Type B pancreatic cell (in vitro differentiated cells): ENCODE data around the gene ELK3. TPM values are rescaled to one million over a fixed set of nuclear protein-coding genes. Genes with fewer than 3 reads are reported as not detected.

Source experiments
- DNase-seq: peaks from one replicate; pipeline ENCODE4 v3.0.0; 2021; ENCODE audit warnings: mixed read lengths; ENCODE audit not compliant: unreplicated experiment; ENCODE audit errors: extremely low spot score
- H3K27ac Mint-ChIP-seq: 2 replicates; pipeline ENCODE4 v1.8.0; 2021; ENCODE audit warnings: mild to moderate bottlenecking, mixed read lengths
- H3K27me3 Mint-ChIP-seq: 2 replicates; pipeline ENCODE4 v1.8.0; 2021; ENCODE audit warnings: mixed read lengths
- H3K36me3 Mint-ChIP-seq: 2 replicates; pipeline ENCODE4 v1.8.0; 2021; ENCODE audit warnings: mixed read lengths
- H3K4me1 Mint-ChIP-seq: one replicate; pipeline ENCODE4 v1.8.0; 2021; ENCODE audit warnings: mixed read lengths; ENCODE audit not compliant: unreplicated experiment
- H3K4me3 Mint-ChIP-seq: 2 replicates; pipeline ENCODE4 v1.8.0; 2021; ENCODE audit warnings: mild to moderate bottlenecking, mixed read lengths
- H3K9me3 Mint-ChIP-seq: 2 replicates; pipeline ENCODE4 v1.8.0; 2021; ENCODE audit warnings: mixed read lengths
- CTCF ChIP-seq: fragments of 200-600 bp; sonication (generic); conservative IDR thresholded peaks from 2 replicates; pipeline ENCODE4 v1.5.0; 2021; ENCODE audit warnings: antibody characterized with exemption, mild to moderate bottlenecking
- total RNA-seq: library from RNA; stranded (reverse); gene quantifications from 2 replicates; pipeline ENCODE4 v1.2.1, GENCODE V29; 2021; ENCODE audit warnings: low replicate concordance

Gene ELK3
- total RNA-seq, 1 donor from 2014 or later, result 17.6 TPM

- H3K27me3 Mint-ChIP-seq, result peaks cover 8% of the 10 kb centered on the region
- no peaks in the 10 kb centered on the region for H3K9me3 Mint-ChIP-seq
- no peak overlapping the region for H3K4me3 Mint-ChIP-seq
- no peak for DNase-seq
- H3K4me1 Mint-ChIP-seq, result no peaks in the 10 kb centered on the region
- H3K36me3 Mint-ChIP-seq, result no peaks in the 10 kb centered on the region
- no peak overlapping the region for H3K27ac Mint-ChIP-seq
- no peak for TF ChIP-seq CTCF
Measured at GRCh38 chr12:96176575-96176974, 17.6 kb upstream of the ELK3 start.

DNA sequence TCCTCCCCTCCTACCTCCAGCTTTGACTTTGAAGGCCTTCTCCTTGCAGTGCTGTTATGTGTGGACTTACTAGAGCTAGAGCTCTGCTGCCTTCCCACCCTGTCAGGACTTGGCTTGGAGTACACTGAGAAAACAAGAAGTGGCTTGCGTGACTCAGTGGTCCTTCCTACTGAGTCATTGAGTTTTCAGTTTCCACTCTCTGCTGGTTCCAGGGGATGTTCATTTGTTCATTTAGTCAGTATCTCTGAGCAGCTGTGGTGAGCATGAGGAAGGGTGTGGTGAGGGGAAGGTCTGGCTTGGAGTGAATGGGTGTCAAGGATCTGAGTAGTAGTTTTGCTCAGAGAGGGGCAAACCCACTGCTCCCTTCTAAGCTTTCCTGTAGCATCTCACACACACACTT is 17.2 kb upstream of the ELK3 start:
- no peaks in the 10 kb centered on the region for H3K36me3 Mint-ChIP-seq
- H3K4me1 Mint-ChIP-seq, result no peaks in the 10 kb centered on the region
- no peak for DNase-seq
- no peak overlapping the region for H3K27ac Mint-ChIP-seq
- no peak overlapping the region for H3K4me3 Mint-ChIP-seq
- no peaks in the 10 kb centered on the region for H3K9me3 Mint-ChIP-seq
- H3K27me3 Mint-ChIP-seq, result peaks cover 8% of the 10 kb centered on the region
- no peak for TF ChIP-seq CTCF

DNA sequence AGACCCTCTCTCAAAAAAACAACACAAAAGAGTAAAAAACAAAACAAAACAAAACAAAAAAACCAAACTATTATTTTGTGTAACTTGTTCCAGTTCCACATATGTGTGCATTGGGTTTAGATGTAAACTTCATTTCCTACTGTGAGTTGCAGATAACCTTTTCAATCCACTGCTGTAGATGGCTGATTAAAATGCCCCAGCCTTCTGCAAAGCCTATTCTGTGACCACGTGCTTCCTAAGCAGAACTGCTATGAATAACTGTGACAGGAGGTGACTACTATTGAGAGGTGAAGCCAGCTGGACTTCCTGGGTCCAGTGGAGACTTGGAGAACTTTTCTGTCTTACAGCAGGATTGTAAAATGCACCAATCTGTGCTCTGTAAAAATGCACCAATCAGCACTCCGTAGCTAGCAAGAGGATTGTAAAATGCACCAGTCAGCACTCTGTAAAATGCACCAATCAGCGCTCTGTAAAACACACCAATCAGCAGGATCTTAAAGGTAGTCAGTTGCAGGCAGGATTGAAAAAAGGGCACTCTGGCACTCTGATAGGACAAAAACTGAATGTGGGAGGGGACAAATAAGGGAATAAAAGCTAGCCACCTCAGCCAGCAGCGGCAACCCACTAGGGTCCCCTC is 10.3 kb upstream of the ELK3 start:
- peaks cover 4% of the 10 kb centered on the region for H3K4me1 Mint-ChIP-seq
- no peaks in the 10 kb centered on the region for H3K36me3 Mint-ChIP-seq
- H3K9me3 Mint-ChIP-seq, result no peaks in the 10 kb centered on the region
- H3K27me3 Mint-ChIP-seq, result peaks cover 3% of the 10 kb centered on the region
- no peak for DNase-seq
- H3K4me3 Mint-ChIP-seq, result no peak overlapping the region
- H3K27ac Mint-ChIP-seq, result no peak overlapping the region
- TF ChIP-seq CTCF, result no peak

GRCh38 chr12:96185914-96186313 is 8.3 kb upstream of the ELK3 start:
- no peak overlapping the region for H3K4me3 Mint-ChIP-seq
- H3K27me3 Mint-ChIP-seq, result peaks cover 6% of the 10 kb centered on the region
- no peaks in the 10 kb centered on the region for H3K9me3 Mint-ChIP-seq
- no peak for DNase-seq
- no peak overlapping the region for H3K27ac Mint-ChIP-seq
- no peaks in the 10 kb centered on the region for H3K36me3 Mint-ChIP-seq
- H3K4me1 Mint-ChIP-seq, result peaks cover 4% of the 10 kb centered on the region
- TF ChIP-seq CTCF, result no peak

DNA sequence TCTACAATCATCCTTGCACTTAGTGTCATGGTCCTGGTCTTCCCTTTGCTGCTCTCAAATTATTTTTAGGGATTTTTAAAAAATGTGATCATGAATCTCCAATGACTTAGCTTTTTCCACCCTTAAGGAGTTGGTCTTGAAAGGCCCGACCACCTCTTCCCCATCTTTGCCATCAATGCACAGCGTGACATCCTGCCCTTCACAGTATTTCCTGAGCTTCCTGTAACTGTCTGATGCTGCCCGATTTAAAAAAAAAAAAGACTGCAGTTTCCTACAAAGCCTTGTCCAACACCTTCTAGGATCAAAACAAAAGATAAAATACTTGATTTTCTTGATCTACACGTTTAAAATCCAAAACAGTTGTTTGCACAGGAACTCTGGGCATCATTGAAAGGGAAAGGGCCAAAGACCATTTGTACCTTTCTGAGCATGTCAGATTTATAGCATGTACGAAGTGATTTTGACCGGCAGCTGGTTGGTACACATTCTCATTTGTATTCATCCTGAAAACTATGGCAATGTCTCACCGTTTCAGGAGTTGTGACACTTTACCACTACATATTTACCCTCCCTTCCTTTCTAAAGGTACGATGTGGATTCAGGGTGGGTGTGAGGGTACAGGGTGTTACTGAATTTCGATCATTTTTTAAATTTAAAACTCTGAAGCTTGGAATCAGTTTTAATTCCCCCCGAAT is 7.4 kb upstream of the ELK3 start:
- no peak for TF ChIP-seq CTCF
- H3K36me3 Mint-ChIP-seq, result no peaks in the 10 kb centered on the region
- H3K27me3 Mint-ChIP-seq, result peaks cover 6% of the 10 kb centered on the region
- H3K27ac Mint-ChIP-seq, result no peak overlapping the region
- H3K4me1 Mint-ChIP-seq, result peaks cover 4% of the 10 kb centered on the region
- H3K4me3 Mint-ChIP-seq, result no peak overlapping the region
- no peaks in the 10 kb centered on the region for H3K9me3 Mint-ChIP-seq
- DNase-seq, result no peak
